Bronchial epithelial cell (primary cell): ENCODE measurements around the gene SEPTIN5. TPM values are rescaled to one million over a fixed set of nuclear protein-coding genes. Genes with fewer than 3 reads are reported as not detected.

ENCODE experiments used
- DNase-seq: peaks from one replicate; pipeline ENCODE4 v3.0.0-alpha.2; 2010; ENCODE audit warnings: low read depth
- FAIRE-seq: peaks from 2 replicates; lab custom pipeline; 2011; peaks lifted over from hg19 to GRCh38; lab: Jason Lieb, UNC
- H3K27me3 ChIP-seq: 2 replicates; pipeline ENCODE4 v1.5.1; 2011; ENCODE audit warnings: low read length; ENCODE audit not compliant: control insufficient read depth, insufficient read depth
- H3K36me3 ChIP-seq: 2 replicates; pipeline ENCODE4 v1.5.1; 2011; ENCODE audit warnings: low read length; ENCODE audit not compliant: control insufficient read depth, insufficient read depth
- H3K4me3 ChIP-seq: 2 replicates; pipeline ENCODE4 v1.5.1; 2011; ENCODE audit warnings: mild to moderate bottlenecking, low read depth, low read length, control low read depth
- total RNA-seq: library from RNA; depleted of rRNA; stranded (reverse); fragments of >200 nt; gene quantifications from 2 replicates; pipeline ENCODE4 v1.2.1, GENCODE V29; 2014
- TF ChIP-seq, protein P1 (sequence below): IDR thresholded peaks from 2 replicates; pipeline ENCODE4 v1.5.1; 2011; ENCODE audit warnings: mild to moderate bottlenecking, moderate library complexity, low read length, control low read depth, inconsistent platforms; ENCODE audit not compliant: insufficient read depth, severe bottlenecking

SEPTIN5 gene
- total RNA-seq, 1 donor from 2014 or later = 5.8 TPM

GRCh38 chr22:19757140-19757984 is 43.1 kb downstream of the SEPTIN5 start:
- DNase-seq (no peak), FAIRE-seq (no peak)
- Histone ChIP-seq H3K36me3 (no peaks in the 10 kb centered on the region), H3K4me3 (peak overlapping the region; percentile 33), H3K27me3 (peaks cover 2% of the 10 kb centered on the region)
- TF ChIP-seq, protein P1, sequence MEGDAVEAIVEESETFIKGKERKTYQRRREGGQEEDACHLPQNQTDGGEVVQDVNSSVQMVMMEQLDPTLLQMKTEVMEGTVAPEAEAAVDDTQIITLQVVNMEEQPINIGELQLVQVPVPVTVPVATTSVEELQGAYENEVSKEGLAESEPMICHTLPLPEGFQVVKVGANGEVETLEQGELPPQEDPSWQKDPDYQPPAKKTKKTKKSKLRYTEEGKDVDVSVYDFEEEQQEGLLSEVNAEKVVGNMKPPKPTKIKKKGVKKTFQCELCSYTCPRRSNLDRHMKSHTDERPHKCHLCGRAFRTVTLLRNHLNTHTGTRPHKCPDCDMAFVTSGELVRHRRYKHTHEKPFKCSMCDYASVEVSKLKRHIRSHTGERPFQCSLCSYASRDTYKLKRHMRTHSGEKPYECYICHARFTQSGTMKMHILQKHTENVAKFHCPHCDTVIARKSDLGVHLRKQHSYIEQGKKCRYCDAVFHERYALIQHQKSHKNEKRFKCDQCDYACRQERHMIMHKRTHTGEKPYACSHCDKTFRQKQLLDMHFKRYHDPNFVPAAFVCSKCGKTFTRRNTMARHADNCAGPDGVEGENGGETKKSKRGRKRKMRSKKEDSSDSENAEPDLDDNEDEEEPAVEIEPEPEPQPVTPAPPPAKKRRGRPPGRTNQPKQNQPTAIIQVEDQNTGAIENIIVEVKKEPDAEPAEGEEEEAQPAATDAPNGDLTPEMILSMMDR = no peak

- peaks cover 2% of the 10 kb centered on the region for H3K27me3 ChIP-seq
- DNase-seq (no peak), FAIRE-seq (no peak)
- H3K4me3 ChIP-seq = no peak overlapping the region
- TF ChIP-seq, protein P1 = no peak
- H3K36me3 ChIP-seq = no peaks in the 10 kb centered on the region
These were observed 43.9 kb downstream of the SEPTIN5 start for GRCh38 chr22:19757985-19758895.

GRCh38 chr22:19758896-19759426 is 44.7 kb downstream of the SEPTIN5 start:
- no peak for FAIRE-seq
- Histone ChIP-seq H3K27me3 (peaks cover 2% of the 10 kb centered on the region), H3K36me3 (no peaks in the 10 kb centered on the region), H3K4me3 (peak overlapping the region; percentile 42)
- TF ChIP-seq, protein P1 = no peak
- no peak for DNase-seq

GRCh38 chr22:19759427-19760057 is 45.2 kb downstream of the SEPTIN5 start:
- TF ChIP-seq, protein P1 = no peak
- Histone ChIP-seq H3K27me3 (peaks cover 2% of the 10 kb centered on the region), H3K36me3 (no peaks in the 10 kb centered on the region), H3K4me3 (peak overlapping the region; percentile 42)
- FAIRE-seq (no peak), DNase-seq (peak; percentile 23)
